ENCODE measurements around the gene ROR1. TPM values are rescaled to one million over a fixed set of nuclear protein-coding genes. Genes with fewer than 3 reads are reported as not detected.

ROR1 gene
- polyA plus RNA-seq, 1 of the 3 experiments (the other 2 are of a cell fraction) = 4.0 TPM

DNA sequence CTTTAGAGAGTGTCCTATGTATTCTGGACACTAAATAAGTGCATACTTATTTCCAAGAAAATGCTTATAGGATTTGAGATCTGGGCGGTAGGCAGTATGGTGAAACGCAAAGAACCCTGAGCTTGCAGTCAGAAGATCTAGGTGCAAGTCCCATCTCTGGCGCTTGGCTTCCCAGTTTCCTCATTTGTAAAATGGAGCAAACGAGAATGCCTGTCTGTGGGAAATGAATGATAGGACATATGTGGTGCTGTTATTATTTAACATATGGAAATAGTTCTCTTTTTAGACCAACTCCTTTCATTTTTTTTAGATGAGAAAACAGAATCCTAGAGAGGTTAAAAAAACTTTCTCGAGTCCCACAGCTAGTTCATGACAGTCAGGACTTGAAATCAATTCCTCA lies 25.2 kb upstream of the ROR1 start:
- POLR2A ChIA-PET = no interaction called here

More for the DNA sequence above, 25.2 kb upstream of the ROR1 start:
- Histone ChIP-seq H3K9me3 (no peaks in the 10 kb centered on the region), H3K9ac (no peak overlapping the region), H3K4me2 (no peak overlapping the region), H3K79me2 (ENCODE audit: insufficient read depth) (no peaks in the 10 kb centered on the region), H3K4me1 (ENCODE audit: control insufficient read depth in 1 of 2, insufficient read depth in 2 of 2, low read depth in 1 of 2, low read length in 1 of 2) (peaks cover 0 to 7% of the 10 kb centered on the region in 2 experiments; a peak in 1 of 4 replicates), H3K27me3 (ENCODE audit: insufficient read depth) (no peaks in the 10 kb centered on the region), H3K36me3 (replicated peaks in 1 of 2; ENCODE audit: control insufficient read depth in 1 of 2, insufficient read depth in 2 of 2, low read length in 1 of 2) (no peaks in the 10 kb centered on the region), H3K27ac (ENCODE audit: low read depth in 2 of 2, low read length in 1 of 2) (no peak overlapping the region), H3F3A (replicated peaks; ENCODE audit: insufficient read depth) (peaks cover 6% of the 10 kb centered on the region), H3K9me2 (no peaks in the 10 kb centered on the region), H3K4me3 (ENCODE audit: low read depth in 2 of 2, low read length in 1 of 2) (no peak overlapping the region), H2AFZ (ENCODE audit: low read depth) (no peak overlapping the region), H4K20me1 (ENCODE audit: insufficient read depth) (no peaks in the 10 kb centered on the region)
- CTCF ChIA-PET = interaction anchor here (0.7 to 1.6 kb wide), 3 partner anchors 25 to 57 kb away, joined by 3 to 4 read pairs (median 4); partner anchors contain the start of gene ROR1
- TF ChIP-seq RAD21 (IDR thresholded peaks at IDR 0.05; ENCODE audit: low read length) (no peak), GATA2 (CRISPR knock-in tag; IDR thresholded peaks at IDR 0.05) (no peak), MEF2A (IDR thresholded peaks at IDR 0.05; ENCODE audit: borderline replicate concordance, low read depth) (no peak), NFIC (IDR thresholded peaks at IDR 0.05; ENCODE audit: borderline replicate concordance) (no peak), FOXM1 (IDR thresholded peaks at IDR 0.05; ENCODE audit: low read depth) (no peak), EP300 (IDR thresholded peaks at IDR 0.05; ENCODE audit: borderline replicate concordance in 1 of 2, low read depth in 1 of 2, low read length in 1 of 2) (no peak), ELF1 (IDR thresholded peaks at IDR 0.05) (no peak), JUND (IDR thresholded peaks at IDR 0.05) (no peak), GABPA (IDR thresholded peaks at IDR 0.05; ENCODE audit: low read depth) (no peak), YY1 (IDR thresholded peaks at IDR 0.05; ENCODE audit: low read depth) (no peak), FOSL2 (IDR thresholded peaks at IDR 0.05; ENCODE audit: borderline replicate concordance, low read depth) (no peak), SMC3 (IDR thresholded peaks at IDR 0.05; ENCODE audit: low read depth, low read length) (no peak), FOXJ3 (CRISPR knock-in tag; IDR thresholded peaks at IDR 0.05) (no peak), CHD2 (IDR thresholded peaks at IDR 0.05; ENCODE audit: low read length, partially characterized antibody) (no peak)
- TF ChIP-seq, protein P1, sequence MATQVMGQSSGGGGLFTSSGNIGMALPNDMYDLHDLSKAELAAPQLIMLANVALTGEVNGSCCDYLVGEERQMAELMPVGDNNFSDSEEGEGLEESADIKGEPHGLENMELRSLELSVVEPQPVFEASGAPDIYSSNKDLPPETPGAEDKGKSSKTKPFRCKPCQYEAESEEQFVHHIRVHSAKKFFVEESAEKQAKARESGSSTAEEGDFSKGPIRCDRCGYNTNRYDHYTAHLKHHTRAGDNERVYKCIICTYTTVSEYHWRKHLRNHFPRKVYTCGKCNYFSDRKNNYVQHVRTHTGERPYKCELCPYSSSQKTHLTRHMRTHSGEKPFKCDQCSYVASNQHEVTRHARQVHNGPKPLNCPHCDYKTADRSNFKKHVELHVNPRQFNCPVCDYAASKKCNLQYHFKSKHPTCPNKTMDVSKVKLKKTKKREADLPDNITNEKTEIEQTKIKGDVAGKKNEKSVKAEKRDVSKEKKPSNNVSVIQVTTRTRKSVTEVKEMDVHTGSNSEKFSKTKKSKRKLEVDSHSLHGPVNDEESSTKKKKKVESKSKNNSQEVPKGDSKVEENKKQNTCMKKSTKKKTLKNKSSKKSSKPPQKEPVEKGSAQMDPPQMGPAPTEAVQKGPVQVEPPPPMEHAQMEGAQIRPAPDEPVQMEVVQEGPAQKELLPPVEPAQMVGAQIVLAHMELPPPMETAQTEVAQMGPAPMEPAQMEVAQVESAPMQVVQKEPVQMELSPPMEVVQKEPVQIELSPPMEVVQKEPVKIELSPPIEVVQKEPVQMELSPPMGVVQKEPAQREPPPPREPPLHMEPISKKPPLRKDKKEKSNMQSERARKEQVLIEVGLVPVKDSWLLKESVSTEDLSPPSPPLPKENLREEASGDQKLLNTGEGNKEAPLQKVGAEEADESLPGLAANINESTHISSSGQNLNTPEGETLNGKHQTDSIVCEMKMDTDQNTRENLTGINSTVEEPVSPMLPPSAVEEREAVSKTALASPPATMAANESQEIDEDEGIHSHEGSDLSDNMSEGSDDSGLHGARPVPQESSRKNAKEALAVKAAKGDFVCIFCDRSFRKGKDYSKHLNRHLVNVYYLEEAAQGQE (IDR thresholded peaks at IDR 0.05; ENCODE audit: low read depth, low read length) = no peak
- TF ChIP-seq, protein P2, sequence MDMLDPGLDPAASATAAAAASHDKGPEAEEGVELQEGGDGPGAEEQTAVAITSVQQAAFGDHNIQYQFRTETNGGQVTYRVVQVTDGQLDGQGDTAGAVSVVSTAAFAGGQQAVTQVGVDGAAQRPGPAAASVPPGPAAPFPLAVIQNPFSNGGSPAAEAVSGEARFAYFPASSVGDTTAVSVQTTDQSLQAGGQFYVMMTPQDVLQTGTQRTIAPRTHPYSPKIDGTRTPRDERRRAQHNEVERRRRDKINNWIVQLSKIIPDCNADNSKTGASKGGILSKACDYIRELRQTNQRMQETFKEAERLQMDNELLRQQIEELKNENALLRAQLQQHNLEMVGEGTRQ (IDR thresholded peaks at IDR 0.05; ENCODE audit: borderline replicate concordance, low read depth, low read length) = no peak
- TF ChIP-seq, protein P3, sequence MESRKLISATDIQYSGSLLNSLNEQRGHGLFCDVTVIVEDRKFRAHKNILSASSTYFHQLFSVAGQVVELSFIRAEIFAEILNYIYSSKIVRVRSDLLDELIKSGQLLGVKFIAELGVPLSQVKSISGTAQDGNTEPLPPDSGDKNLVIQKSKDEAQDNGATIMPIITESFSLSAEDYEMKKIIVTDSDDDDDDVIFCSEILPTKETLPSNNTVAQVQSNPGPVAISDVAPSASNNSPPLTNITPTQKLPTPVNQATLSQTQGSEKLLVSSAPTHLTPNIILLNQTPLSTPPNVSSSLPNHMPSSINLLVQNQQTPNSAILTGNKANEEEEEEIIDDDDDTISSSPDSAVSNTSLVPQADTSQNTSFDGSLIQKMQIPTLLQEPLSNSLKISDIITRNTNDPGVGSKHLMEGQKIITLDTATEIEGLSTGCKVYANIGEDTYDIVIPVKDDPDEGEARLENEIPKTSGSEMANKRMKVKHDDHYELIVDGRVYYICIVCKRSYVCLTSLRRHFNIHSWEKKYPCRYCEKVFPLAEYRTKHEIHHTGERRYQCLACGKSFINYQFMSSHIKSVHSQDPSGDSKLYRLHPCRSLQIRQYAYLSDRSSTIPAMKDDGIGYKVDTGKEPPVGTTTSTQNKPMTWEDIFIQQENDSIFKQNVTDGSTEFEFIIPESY (IDR thresholded peaks at IDR 0.05; ENCODE audit: borderline replicate concordance, low read depth) = no peak
- TF ChIP-seq, protein P4, sequence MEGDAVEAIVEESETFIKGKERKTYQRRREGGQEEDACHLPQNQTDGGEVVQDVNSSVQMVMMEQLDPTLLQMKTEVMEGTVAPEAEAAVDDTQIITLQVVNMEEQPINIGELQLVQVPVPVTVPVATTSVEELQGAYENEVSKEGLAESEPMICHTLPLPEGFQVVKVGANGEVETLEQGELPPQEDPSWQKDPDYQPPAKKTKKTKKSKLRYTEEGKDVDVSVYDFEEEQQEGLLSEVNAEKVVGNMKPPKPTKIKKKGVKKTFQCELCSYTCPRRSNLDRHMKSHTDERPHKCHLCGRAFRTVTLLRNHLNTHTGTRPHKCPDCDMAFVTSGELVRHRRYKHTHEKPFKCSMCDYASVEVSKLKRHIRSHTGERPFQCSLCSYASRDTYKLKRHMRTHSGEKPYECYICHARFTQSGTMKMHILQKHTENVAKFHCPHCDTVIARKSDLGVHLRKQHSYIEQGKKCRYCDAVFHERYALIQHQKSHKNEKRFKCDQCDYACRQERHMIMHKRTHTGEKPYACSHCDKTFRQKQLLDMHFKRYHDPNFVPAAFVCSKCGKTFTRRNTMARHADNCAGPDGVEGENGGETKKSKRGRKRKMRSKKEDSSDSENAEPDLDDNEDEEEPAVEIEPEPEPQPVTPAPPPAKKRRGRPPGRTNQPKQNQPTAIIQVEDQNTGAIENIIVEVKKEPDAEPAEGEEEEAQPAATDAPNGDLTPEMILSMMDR (IDR thresholded peaks at IDR 0.05) = no peak
- 86% methylated on average over 5 of the region's 5 CpGs for WGBS (ENCODE audit: low lambda C conversion rate)
- DNase-seq = no peak
